ENCODE measurements around the gene GREB1L. TPM values are rescaled to one million over a fixed set of nuclear protein-coding genes. Genes with fewer than 3 reads are reported as not detected.

The GREB1L gene
- total and polyA plus RNA-seq, 2 donors (not counting 1 experiment from before 2014, with no cell fraction given), result 0.33 to 0.41 TPM

GRCh38 chr18:21296045-21296444 is 54.0 kb downstream of the GREB1L start:
- Histone ChIP-seq H3K79me2 (ENCODE audit: control insufficient read depth, insufficient read depth, low read length) (no peaks in the 10 kb centered on the region), H3K9ac (ENCODE audit: insufficient read depth, low read length) (no peak overlapping the region), H4K20me1 (ENCODE audit: control insufficient read depth, extremely low read depth, insufficient read depth, low read length) (no peaks in the 10 kb centered on the region), H3K4me1 (ENCODE audit: control insufficient read depth, extremely low read depth, insufficient read depth, low read length) (no peaks in the 10 kb centered on the region), H2AFZ (ENCODE audit: low read length) (no peak overlapping the region), H3K9me3 (ENCODE audit: control insufficient read depth, insufficient read depth, low read depth, low read length) (no peaks in the 10 kb centered on the region), H3K4me3 (replicated peaks in 1 of 4; ENCODE audit: control extremely low read depth in 1 of 4, insufficient read depth in 1 of 4, low read depth in 3 of 4, low read length in 4 of 4) (no peak overlapping the region), H3K36me3 (ENCODE audit: control insufficient read depth, insufficient read depth, low read length) (no peaks in the 10 kb centered on the region), H3K27me3 (ENCODE audit: control insufficient read depth, insufficient read depth, low read length) (peaks cover 3% of the 10 kb centered on the region), H3K4me2 (ENCODE audit: extremely low read depth, insufficient read depth, low read length) (no peak overlapping the region), H3K27ac (ENCODE audit: insufficient read depth, low read length) (no peak overlapping the region)
- DNase-seq (ENCODE audit: low read depth in 2 of 2), result no peak
- TF ChIP-seq CTCF (conservative IDR thresholded peaks at IDR 0.05 in 1 of 2, IDR thresholded peaks at IDR 0.05 in 1 of 2; ENCODE audit: low read depth in 1 of 2, low read length in 2 of 2), result no peak
- TF ChIP-seq EZH2 (IDR thresholded peaks at IDR 0.05; ENCODE audit: low read length, missing control alignments), result no peak

GRCh38 chr18:21298351-21298750 is 56.3 kb downstream of the GREB1L start:
- Histone ChIP-seq H3K4me1 (ENCODE audit: control insufficient read depth, extremely low read depth, insufficient read depth, low read length) (no peaks in the 10 kb centered on the region), H3K4me3 (replicated peaks in 1 of 4; ENCODE audit: control extremely low read depth in 1 of 4, insufficient read depth in 1 of 4, low read depth in 3 of 4, low read length in 4 of 4) (no peak overlapping the region), H3K4me2 (ENCODE audit: extremely low read depth, insufficient read depth, low read length) (no peak overlapping the region), H3K79me2 (ENCODE audit: control insufficient read depth, insufficient read depth, low read length) (no peaks in the 10 kb centered on the region), H3K9me3 (ENCODE audit: control insufficient read depth, insufficient read depth, low read depth, low read length) (no peaks in the 10 kb centered on the region), H3K27me3 (ENCODE audit: control insufficient read depth, insufficient read depth, low read length) (peaks cover 3% of the 10 kb centered on the region), H4K20me1 (ENCODE audit: control insufficient read depth, extremely low read depth, insufficient read depth, low read length) (no peaks in the 10 kb centered on the region), H2AFZ (ENCODE audit: low read length) (no peak overlapping the region), H3K27ac (ENCODE audit: insufficient read depth, low read length) (no peak overlapping the region), H3K9ac (ENCODE audit: insufficient read depth, low read length) (no peak overlapping the region), H3K36me3 (ENCODE audit: control insufficient read depth, insufficient read depth, low read length) (no peaks in the 10 kb centered on the region)
- peak in 1 of 2 donors; percentile 14 for DNase-seq (ENCODE audit: low read depth in 2 of 2)
- TF ChIP-seq CTCF (conservative IDR thresholded peaks at IDR 0.05 in 1 of 2, IDR thresholded peaks at IDR 0.05 in 1 of 2; ENCODE audit: low read depth in 1 of 2, low read length in 2 of 2) (no peak), EZH2 (IDR thresholded peaks at IDR 0.05; ENCODE audit: low read length, missing control alignments) (no peak)

GRCh38 chr18:21300035-21300907 is 58.2 kb downstream of the GREB1L start:
- Histone ChIP-seq H3K36me3 (ENCODE audit: control insufficient read depth, insufficient read depth, low read length) (no peaks in the 10 kb centered on the region), H3K9ac (ENCODE audit: insufficient read depth, low read length) (no peak overlapping the region), H4K20me1 (ENCODE audit: control insufficient read depth, extremely low read depth, insufficient read depth, low read length) (no peaks in the 10 kb centered on the region), H3K27ac (ENCODE audit: insufficient read depth, low read length) (no peak overlapping the region), H3K27me3 (ENCODE audit: control insufficient read depth, insufficient read depth, low read length) (peaks cover 3% of the 10 kb centered on the region), H3K9me3 (ENCODE audit: control insufficient read depth, insufficient read depth, low read depth, low read length) (no peaks in the 10 kb centered on the region), H3K4me1 (ENCODE audit: control insufficient read depth, extremely low read depth, insufficient read depth, low read length) (no peaks in the 10 kb centered on the region), H3K4me3 (replicated peaks in 1 of 4; ENCODE audit: control extremely low read depth in 1 of 4, insufficient read depth in 1 of 4, low read depth in 3 of 4, low read length in 4 of 4) (no peak overlapping the region), H2AFZ (ENCODE audit: low read length) (no peak overlapping the region), H3K4me2 (ENCODE audit: extremely low read depth, insufficient read depth, low read length) (no peak overlapping the region), H3K79me2 (ENCODE audit: control insufficient read depth, insufficient read depth, low read length) (no peaks in the 10 kb centered on the region)
- DNase-seq (ENCODE audit: low read depth in 2 of 2), result no peak
- TF ChIP-seq CTCF (conservative IDR thresholded peaks at IDR 0.05 in 1 of 2, IDR thresholded peaks at IDR 0.05 in 1 of 2; ENCODE audit: low read depth in 1 of 2, low read length in 2 of 2) (no peak), EZH2 (IDR thresholded peaks at IDR 0.05; ENCODE audit: low read length, missing control alignments) (no peak)

All from fibroblast of lung (primary cell).